Measurements from ENCODE around the gene PPP4C. TPM values are rescaled to one million over a fixed set of nuclear protein-coding genes. Genes with fewer than 3 reads are reported as not detected.

PPP4C gene
- total and polyA plus RNA-seq, 2 of the 8 experiments (the other 6 are each of a cell fraction or from before 2014, with no cell fraction given), result 148 to 298 TPM

DNA sequence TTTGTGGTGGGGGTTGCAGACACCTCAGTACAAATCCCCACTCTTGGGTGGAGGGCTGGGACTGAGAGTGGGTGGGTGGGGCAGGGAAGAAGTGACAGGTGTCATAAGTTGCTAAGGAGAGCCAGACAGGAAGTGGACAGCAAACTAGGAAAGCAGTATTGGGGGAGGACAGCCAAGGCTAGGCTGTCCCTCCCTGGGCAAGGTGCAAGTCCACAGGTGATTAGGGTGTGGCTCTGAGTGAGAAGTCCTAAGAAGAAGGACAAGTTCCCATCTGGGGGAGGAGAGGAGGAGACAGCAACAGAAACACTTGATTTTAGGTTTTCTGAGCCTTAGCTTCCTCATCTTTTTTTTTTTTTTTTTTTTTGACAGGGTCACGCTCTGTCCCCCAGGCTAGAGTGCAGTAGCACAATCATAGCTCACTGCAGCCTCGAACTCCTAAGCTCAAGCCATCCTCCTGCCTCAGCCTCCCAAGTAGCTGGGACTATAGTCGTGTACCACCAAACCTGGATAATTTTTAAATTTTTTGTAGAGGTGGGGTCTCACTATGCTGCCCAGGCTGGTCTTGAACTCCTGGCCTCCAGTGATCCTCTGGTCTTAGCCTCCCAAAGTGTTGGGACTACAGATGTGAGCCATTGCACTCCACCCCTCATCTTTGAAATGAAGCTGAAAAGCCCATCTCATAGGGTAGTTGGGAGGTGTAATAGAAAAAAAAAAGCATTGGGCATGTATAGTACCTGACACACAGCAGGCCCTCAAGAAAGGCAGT, 44.7 kb downstream of the PPP4C start:
- no peak overlapping the region for H3K4me3 ChIP-seq (ENCODE audit: extremely low read depth in 1 of 4, insufficient read depth in 2 of 4, low read depth in 3 of 4, low read length in 4 of 4)
- no peak for DNase-seq (ENCODE audit: low read depth in 1 of 2, low spot score in 2 of 2)
- H2AFZ ChIP-seq (ENCODE audit: low read length), result no peak overlapping the region
- no peak overlapping the region for H2BK5ac ChIP-seq (ENCODE audit: low read depth, low read length)
- H3K4ac ChIP-seq (replicated peaks; ENCODE audit: insufficient read length, low read depth, low read length), result no peak overlapping the region
- H3K79me2 ChIP-seq (ENCODE audit: control insufficient read depth in 1 of 2, insufficient read depth in 2 of 2, low read length in 2 of 2), result no peaks in the 10 kb centered on the region
- H3K4me2 ChIP-seq (ENCODE audit: insufficient read depth in 1 of 2, low read depth in 2 of 2, low read length in 2 of 2), result no peak overlapping the region
- no peak overlapping the region for H3K23ac ChIP-seq (ENCODE audit: insufficient read length)
- no peak overlapping the region for H2BK12ac ChIP-seq (ENCODE audit: low read depth, low read length)
- H3K27ac ChIP-seq (ENCODE audit: low read depth, low read length), result no peak overlapping the region
- POLR2A ChIA-PET (ENCODE audit: partially characterized antibody), result interaction anchor here (1.4 to 1.5 kb wide), 2 partner anchors 10 to 24 kb away, joined by 4 to 6 read pairs; partner anchors contain the start of gene YPEL3
- no peak overlapping the region for H3K14ac ChIP-seq (ENCODE audit: insufficient read length)
- H2BK20ac ChIP-seq (ENCODE audit: low read length), result no peak overlapping the region
- H2AK5ac ChIP-seq (ENCODE audit: low read depth, low read length), result no peak overlapping the region
- peaks cover 0 to 6% (median 2%) of the 10 kb centered on the region in 4 experiments; a peak in 4 of 7 replicates for H3K4me1 ChIP-seq (replicated peaks in 1 of 4; ENCODE audit: control insufficient read depth in 3 of 4, insufficient read depth in 4 of 4, low read length in 3 of 4)
- no peaks in the 10 kb centered on the region for H3K79me1 ChIP-seq (ENCODE audit: low read depth, low read length)
- no peak overlapping the region for H4K8ac ChIP-seq (ENCODE audit: extremely low read depth, insufficient read depth, low read length)
- CTCF ChIA-PET (ENCODE audit: partially characterized antibody), result interaction anchor here (0.7 to 2.5 kb wide), 4 partner anchors 8 to 330 kb away, joined by 4 to 20 read pairs (median 6); partner anchors contain the start of genes GDPD3 and TBX6
- H3K9me3 ChIP-seq (ENCODE audit: insufficient read depth in 2 of 2, low read depth in 1 of 2, low read length in 1 of 2), result no peaks in the 10 kb centered on the region
- H2BK15ac ChIP-seq (ENCODE audit: low read length), result no peak overlapping the region
- H3K27me3 ChIP-seq (replicated peaks in 1 of 4; ENCODE audit: control insufficient read depth in 3 of 4, extremely low read depth in 1 of 4, insufficient read depth in 3 of 4, low read length in 3 of 4), result peaks cover 0 to 2% (median under 1%) of the 10 kb centered on the region in 4 experiments; a peak in 1 of 7 replicates
- H3K9ac ChIP-seq (replicated peaks in 1 of 4; ENCODE audit: extremely low read depth in 1 of 4, low read depth in 3 of 4, low read length in 3 of 4), result no peak overlapping the region
- H3K18ac ChIP-seq (ENCODE audit: extremely low read depth, low read length), result no peak overlapping the region
- peaks cover 8% of the 10 kb centered on the region; the same call in 1 of the 2 replicates for H3K23me2 ChIP-seq (ENCODE audit: low read depth, low read length)
- no peak for FAIRE-seq
- no peaks in the 10 kb centered on the region for H4K20me1 ChIP-seq (replicated peaks in 1 of 2; ENCODE audit: control insufficient read depth in 1 of 2, insufficient read depth in 2 of 2, low read length in 2 of 2)
- no peak overlapping the region for H3K56ac ChIP-seq (replicated peaks; ENCODE audit: insufficient read length, low read depth, low read length)
- peaks cover 0 to 4% (median 0%) of the 10 kb centered on the region in 4 experiments; a peak in 1 of 8 replicates for H3K36me3 ChIP-seq (ENCODE audit: control insufficient read depth in 2 of 4, insufficient read depth in 4 of 4, low read length in 3 of 4)
- H2BK120ac ChIP-seq (replicated peaks; ENCODE audit: low read depth, low read length), result no peak overlapping the region
- no peak overlapping the region for H4K5ac ChIP-seq (ENCODE audit: insufficient read length, low read depth, low read length)
- H4K91ac ChIP-seq (replicated peaks; ENCODE audit: insufficient read length, low read length), result no peak overlapping the region
- 87% methylated on average over 2 of the region's 3 CpGs; no CpG with 5 or more reads in 1 of the 2 experiments for WGBS, 2 experiments (ENCODE audit: extremely low coverage in 1 of 2, insufficient coverage in 1 of 2, insufficient read length in 1 of 2, insufficient replicate concordance in 2 of 2, low coverage in 1 of 2, low lambda C conversion rate in 2 of 2, missing lambda C conversion rate in 1 of 2)
- no peak for TF ChIP-seq CTBP2 (IDR thresholded peaks at IDR 0.05; ENCODE audit: borderline replicate concordance, insufficient read depth, insufficient read length, low read length)
- TF ChIP-seq SAP30 (IDR thresholded peaks at IDR 0.05; ENCODE audit: insufficient read depth, insufficient replicate concordance, low read length), result no peak
- no peak for TF ChIP-seq RNF2 (IDR thresholded peaks at IDR 0.05; ENCODE audit: borderline replicate concordance, low read depth, low read length, missing control alignments, poor library complexity, severe bottlenecking)
- TF ChIP-seq SIRT6 (IDR thresholded peaks at IDR 0.05; ENCODE audit: low read length), result no peak
- no peak for TF ChIP-seq EP300 (IDR thresholded peaks at IDR 0.05; ENCODE audit: borderline replicate concordance in 1 of 2, low read depth in 2 of 2, low read length in 2 of 2)
- TF ChIP-seq RXRA (IDR thresholded peaks at IDR 0.05; ENCODE audit: insufficient read depth, low read depth, low read length), result no peak
- TF ChIP-seq HDAC6 (IDR thresholded peaks at IDR 0.05; ENCODE audit: low read depth, low read length), result no peak
- TF ChIP-seq, protein P1, sequence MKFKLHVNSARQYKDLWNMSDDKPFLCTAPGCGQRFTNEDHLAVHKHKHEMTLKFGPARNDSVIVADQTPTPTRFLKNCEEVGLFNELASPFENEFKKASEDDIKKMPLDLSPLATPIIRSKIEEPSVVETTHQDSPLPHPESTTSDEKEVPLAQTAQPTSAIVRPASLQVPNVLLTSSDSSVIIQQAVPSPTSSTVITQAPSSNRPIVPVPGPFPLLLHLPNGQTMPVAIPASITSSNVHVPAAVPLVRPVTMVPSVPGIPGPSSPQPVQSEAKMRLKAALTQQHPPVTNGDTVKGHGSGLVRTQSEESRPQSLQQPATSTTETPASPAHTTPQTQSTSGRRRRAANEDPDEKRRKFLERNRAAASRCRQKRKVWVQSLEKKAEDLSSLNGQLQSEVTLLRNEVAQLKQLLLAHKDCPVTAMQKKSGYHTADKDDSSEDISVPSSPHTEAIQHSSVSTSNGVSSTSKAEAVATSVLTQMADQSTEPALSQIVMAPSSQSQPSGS (IDR thresholded peaks at IDR 0.05; ENCODE audit: low read length), result no peak
- no peak for TF ChIP-seq TEAD4 (IDR thresholded peaks at IDR 0.05; ENCODE audit: low read depth, low read length)
